HepG2 (cell line): ENCODE results near the gene KAZN. TPM values are rescaled to one million over a fixed set of nuclear protein-coding genes. Genes with fewer than 3 reads are reported as not detected.
A peak's percentile ranks its signal among the peaks of the same experiment; 100 is the strongest.

Experiments
- CENPX ChIP-seq: sonication (generic); formaldehyde crosslinking; IDR thresholded peaks from 2 replicates; pipeline ENCODE4 v1.9.0; 2021; ENCODE audit warnings: mild to moderate bottlenecking, missing genetic modification reagents, moderate library complexity
- ERF ChIP-seq: IDR thresholded peaks from 2 replicates; pipeline ENCODE4 v1.6.1; 2018; ENCODE audit warnings: missing biosample characterization, missing genetic modification reagents
- HNF4G ChIP-seq, 2 experiments: sonication (generic) in 1 of 2; formaldehyde crosslinking in 1 of 2; IDR thresholded peaks; 2 replicates each; pipeline versions ENCODE4 v1.4.0 to v1.6.1; 2011 to 2020; ENCODE audit warnings: borderline replicate concordance in 2 of 2, low read depth in 2 of 2, mild to moderate bottlenecking in 2 of 2, low read length in 1 of 2, missing genetic modification reagents in 1 of 2, moderate library complexity in 1 of 2
- JUND ChIP-seq: sonication (generic); formaldehyde crosslinking; IDR thresholded peaks from 2 replicates; pipeline ENCODE4 v1.8.0; 2022; ENCODE audit warnings: mild to moderate bottlenecking, missing genetic modification reagents
- MZF1 ChIP-seq: sonication (generic); formaldehyde crosslinking; IDR thresholded peaks from 2 replicates; pipeline ENCODE4 v1.8.1; 2023; ENCODE audit warnings: mild to moderate bottlenecking, missing genetic modification reagents, borderline replicate concordance
- NCOA1 ChIP-seq: sonication (generic); formaldehyde crosslinking; IDR thresholded peaks from 2 replicates; pipeline ENCODE4 v1.9.0; 2021; ENCODE audit warnings: missing genetic modification reagents
- ONECUT2 ChIP-seq: sonication (generic); formaldehyde crosslinking; IDR thresholded peaks from 2 replicates; pipeline ENCODE4 v1.4.0; 2020; ENCODE audit warnings: missing genetic modification reagents
- PAX8 ChIP-seq: sonication (generic); formaldehyde crosslinking; IDR thresholded peaks from 2 replicates; pipeline ENCODE4 v1.8.0; 2022; ENCODE audit warnings: mild to moderate bottlenecking, missing genetic modification reagents, borderline replicate concordance
- PLRG1 ChIP-seq: fragments of 450-650 bp; conservative IDR thresholded peaks from 2 replicates; pipeline ENCODE4 v1.6.1; 2016
- TEF ChIP-seq: sonication (generic); formaldehyde crosslinking; IDR thresholded peaks from 2 replicates; pipeline ENCODE4 v1.5.0; 2020; ENCODE audit warnings: missing genetic modification reagents
- ZNF260 ChIP-seq: sonication (generic); formaldehyde crosslinking; IDR thresholded peaks from 2 replicates; pipeline ENCODE4 v1.4.0; 2020; ENCODE audit warnings: missing genetic modification reagents, low read depth, mild to moderate bottlenecking, borderline replicate concordance
- ZNF282 ChIP-seq: fragments of 450-650 bp; IDR thresholded peaks from 2 replicates; pipeline ENCODE4 v1.6.1; 2018; ENCODE audit not compliant: partially characterized antibody
- ZNF296 ChIP-seq: sonication (generic); formaldehyde crosslinking; conservative IDR thresholded peaks from 2 replicates; pipeline ENCODE4 v1.5.0; 2020; ENCODE audit warnings: mild to moderate bottlenecking, missing genetic modification reagents
- ZNF33A ChIP-seq: sonication (generic); formaldehyde crosslinking; IDR thresholded peaks from 2 replicates; pipeline ENCODE4 v1.5.1; 2020; ENCODE audit warnings: missing genetic modification reagents, mild to moderate bottlenecking, moderate library complexity, borderline replicate concordance
- ZNF572 ChIP-seq: sonication (generic); formaldehyde crosslinking; IDR thresholded peaks from 2 replicates; pipeline ENCODE4 v1.5.1; 2020; ENCODE audit warnings: mild to moderate bottlenecking, missing genetic modification reagents
- ZNF672 ChIP-seq: sonication (generic); formaldehyde crosslinking; IDR thresholded peaks from 2 replicates; pipeline ENCODE4 v1.8.1; 2022; ENCODE audit warnings: missing genetic modification reagents
- ZNF724P ChIP-seq: sonication (generic); formaldehyde crosslinking; IDR thresholded peaks from 2 replicates; pipeline ENCODE4 v1.8.0; 2022; ENCODE audit warnings: missing genetic modification reagents, borderline replicate concordance
- ZNF780A ChIP-seq: sonication (generic); formaldehyde crosslinking; IDR thresholded peaks from 2 replicates; pipeline ENCODE4 v1.8.0; 2022; ENCODE audit warnings: mild to moderate bottlenecking, missing genetic modification reagents, moderate library complexity
- polyA plus RNA-seq, 8 experiments: library from polyadenylated mRNA; depleted of rRNA in 3 of 8; stranded (reverse) in 7 of 8; unstranded in 1 of 8; fragments of >200 nt; fragmentation: Illumina TruSeq in 4 of 8; extraction: Trizol in 4 of 8; gene quantifications; 2 replicates each; pipeline versions ENCODE4 v1.2.1 to v1.2.3, GENCODE V29; 2011 to 2016; ENCODE audit warnings: low read depth in 4 of 8, missing spikeins in 1 of 8, mixed read lengths in 1 of 8; ENCODE audit not compliant: insufficient read depth in 1 of 8
- total RNA-seq, 5 experiments: library from RNA; depleted of rRNA; stranded (reverse); fragments of >200 nt; fragmentation: Illumina TruSeq; extraction: Trizol; gene quantifications; 2 replicates each; pipeline ENCODE4 v1.2.3, GENCODE V29; 2016; ENCODE audit warnings: low read depth in 1 of 5
- TF ChIP-seq, protein P1 (sequence below): sonication (generic); formaldehyde crosslinking; IDR thresholded peaks from 2 replicates; pipeline ENCODE4 v1.4.0; 2020; ENCODE audit warnings: missing genetic modification reagents
- TF ChIP-seq, protein P2 (sequence below): sonication (generic); formaldehyde crosslinking; IDR thresholded peaks from 2 replicates; pipeline ENCODE4 v1.8.0; 2022; ENCODE audit warnings: missing genetic modification reagents, low read depth, mild to moderate bottlenecking, borderline replicate concordance
- TF ChIP-seq, protein P3 (sequence below): IDR thresholded peaks from 2 replicates; pipeline ENCODE4 v1.6.1; 2012; ENCODE audit warnings: inconsistent platforms
- TF ChIP-seq, protein P4 (sequence below): sonication (generic); formaldehyde crosslinking; IDR thresholded peaks from 2 replicates; pipeline ENCODE4 v1.5.1; 2020; ENCODE audit warnings: missing genetic modification reagents, mild to moderate bottlenecking, borderline replicate concordance

The KAZN gene
- total and polyA plus RNA-seq, 2 of the 13 experiments (the other 11 are each of a cell fraction or from before 2014, with no cell fraction given): 10.4 to 13.5 TPM

DNA sequence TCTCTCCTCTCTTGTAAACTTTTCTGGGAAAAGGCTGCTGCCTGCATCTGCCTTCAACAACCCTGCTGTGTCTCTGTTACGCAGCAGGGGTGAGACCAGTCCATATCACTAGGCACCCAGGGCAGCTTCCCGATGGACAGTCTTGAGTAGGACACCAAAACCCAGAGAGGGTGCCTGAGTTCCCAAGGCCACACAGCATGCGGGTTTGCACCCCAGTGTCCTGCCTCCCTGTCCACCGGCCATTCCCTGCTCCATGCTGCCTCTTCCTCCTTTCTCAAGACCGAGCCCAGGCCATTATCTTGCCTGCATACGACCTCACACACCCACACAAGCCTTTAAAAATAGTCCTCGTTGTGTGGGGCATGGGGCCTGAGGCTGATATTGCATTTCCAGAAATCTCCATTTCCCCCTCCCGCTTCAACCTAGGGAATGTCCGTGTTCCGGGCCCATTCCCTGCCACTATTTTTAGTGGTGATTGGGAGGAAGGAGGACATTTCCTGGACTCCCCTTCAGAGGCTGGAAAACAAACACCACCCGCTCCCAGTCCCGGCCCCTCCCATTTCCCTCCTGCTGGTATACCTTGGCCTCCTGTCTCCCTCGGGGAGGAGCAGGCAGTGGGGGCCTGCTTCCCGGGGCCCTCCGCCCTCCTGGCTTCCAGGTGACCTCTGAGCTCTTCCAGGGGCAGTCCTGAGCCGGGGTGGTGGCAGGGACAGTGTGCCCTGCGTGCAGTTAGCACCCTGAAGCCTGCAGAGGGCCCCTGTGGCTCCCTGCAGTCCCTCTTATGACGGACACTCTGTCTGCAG lies 422.7 kb downstream of the KAZN start (continued):
- TF ChIP-seq, protein P1, sequence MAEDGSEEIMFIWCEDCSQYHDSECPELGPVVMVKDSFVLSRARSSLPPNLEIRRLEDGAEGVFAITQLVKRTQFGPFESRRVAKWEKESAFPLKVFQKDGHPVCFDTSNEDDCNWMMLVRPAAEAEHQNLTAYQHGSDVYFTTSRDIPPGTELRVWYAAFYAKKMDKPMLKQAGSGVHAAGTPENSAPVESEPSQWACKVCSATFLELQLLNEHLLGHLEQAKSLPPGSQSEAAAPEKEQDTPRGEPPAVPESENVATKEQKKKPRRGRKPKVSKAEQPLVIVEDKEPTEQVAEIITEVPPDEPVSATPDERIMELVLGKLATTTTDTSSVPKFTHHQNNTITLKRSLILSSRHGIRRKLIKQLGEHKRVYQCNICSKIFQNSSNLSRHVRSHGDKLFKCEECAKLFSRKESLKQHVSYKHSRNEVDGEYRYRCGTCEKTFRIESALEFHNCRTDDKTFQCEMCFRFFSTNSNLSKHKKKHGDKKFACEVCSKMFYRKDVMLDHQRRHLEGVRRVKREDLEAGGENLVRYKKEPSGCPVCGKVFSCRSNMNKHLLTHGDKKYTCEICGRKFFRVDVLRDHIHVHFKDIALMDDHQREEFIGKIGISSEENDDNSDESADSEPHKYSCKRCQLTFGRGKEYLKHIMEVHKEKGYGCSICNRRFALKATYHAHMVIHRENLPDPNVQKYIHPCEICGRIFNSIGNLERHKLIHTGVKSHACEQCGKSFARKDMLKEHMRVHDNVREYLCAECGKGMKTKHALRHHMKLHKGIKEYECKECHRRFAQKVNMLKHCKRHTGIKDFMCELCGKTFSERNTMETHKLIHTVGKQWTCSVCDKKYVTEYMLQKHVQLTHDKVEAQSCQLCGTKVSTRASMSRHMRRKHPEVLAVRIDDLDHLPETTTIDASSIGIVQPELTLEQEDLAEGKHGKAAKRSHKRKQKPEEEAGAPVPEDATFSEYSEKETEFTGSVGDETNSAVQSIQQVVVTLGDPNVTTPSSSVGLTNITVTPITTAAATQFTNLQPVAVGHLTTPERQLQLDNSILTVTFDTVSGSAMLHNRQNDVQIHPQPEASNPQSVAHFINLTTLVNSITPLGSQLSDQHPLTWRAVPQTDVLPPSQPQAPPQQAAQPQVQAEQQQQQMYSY: no peak
- TF ChIP-seq ZNF724P (CRISPR knock-in tag) (0 out of 2 replicates have a peak, but pooled peaks have one; percentile 45), ZNF282 (no peak), CENPX (CRISPR knock-in tag) (no peak), MZF1 (CRISPR knock-in tag) (no peak), ZNF572 (CRISPR knock-in tag) (no peak), NCOA1 (no peak), HNF4G (IDR thresholded peaks at IDR 0.05; ENCODE audit: borderline replicate concordance, low read depth, low read length) (peak; percentile 88), HNF4G (CRISPR knock-in tag; IDR thresholded peaks at IDR 0.05; ENCODE audit: borderline replicate concordance, low read depth) (peak; percentile 72; the same call in 1 of the 2 replicates), PLRG1 (no peak), ZNF780A (CRISPR knock-in tag) (no peak), ERF (CRISPR knock-in tag) (0 out of 2 replicates have a peak, but pooled peaks have one; percentile 65), JUND (CRISPR knock-in tag) (0 out of 2 replicates have a peak, but pooled peaks have one; percentile 25), ZNF672 (no peak), TEF (CRISPR knock-in tag) (no peak), ZNF33A (no peak), ZNF260 (CRISPR knock-in tag) (no peak), PAX8 (CRISPR knock-in tag) (no peak), ONECUT2 (CRISPR knock-in tag) (no peak), ZNF296 (no peak)
- TF ChIP-seq, protein P2, sequence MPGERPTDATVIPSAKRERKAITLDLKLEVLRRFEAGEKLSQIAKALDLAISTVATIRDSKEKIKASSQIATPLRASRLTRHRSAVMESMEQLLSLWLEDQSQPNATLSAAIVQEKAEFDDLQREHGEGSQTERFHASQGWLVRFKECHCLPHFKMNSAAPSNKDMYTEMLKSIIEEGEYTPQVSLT: no peak
- TF ChIP-seq, protein P3, sequence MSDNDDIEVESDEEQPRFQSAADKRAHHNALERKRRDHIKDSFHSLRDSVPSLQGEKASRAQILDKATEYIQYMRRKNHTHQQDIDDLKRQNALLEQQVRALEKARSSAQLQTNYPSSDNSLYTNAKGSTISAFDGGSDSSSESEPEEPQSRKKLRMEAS: no peak; the same call in 1 of the 2 replicates
- TF ChIP-seq, protein P4, sequence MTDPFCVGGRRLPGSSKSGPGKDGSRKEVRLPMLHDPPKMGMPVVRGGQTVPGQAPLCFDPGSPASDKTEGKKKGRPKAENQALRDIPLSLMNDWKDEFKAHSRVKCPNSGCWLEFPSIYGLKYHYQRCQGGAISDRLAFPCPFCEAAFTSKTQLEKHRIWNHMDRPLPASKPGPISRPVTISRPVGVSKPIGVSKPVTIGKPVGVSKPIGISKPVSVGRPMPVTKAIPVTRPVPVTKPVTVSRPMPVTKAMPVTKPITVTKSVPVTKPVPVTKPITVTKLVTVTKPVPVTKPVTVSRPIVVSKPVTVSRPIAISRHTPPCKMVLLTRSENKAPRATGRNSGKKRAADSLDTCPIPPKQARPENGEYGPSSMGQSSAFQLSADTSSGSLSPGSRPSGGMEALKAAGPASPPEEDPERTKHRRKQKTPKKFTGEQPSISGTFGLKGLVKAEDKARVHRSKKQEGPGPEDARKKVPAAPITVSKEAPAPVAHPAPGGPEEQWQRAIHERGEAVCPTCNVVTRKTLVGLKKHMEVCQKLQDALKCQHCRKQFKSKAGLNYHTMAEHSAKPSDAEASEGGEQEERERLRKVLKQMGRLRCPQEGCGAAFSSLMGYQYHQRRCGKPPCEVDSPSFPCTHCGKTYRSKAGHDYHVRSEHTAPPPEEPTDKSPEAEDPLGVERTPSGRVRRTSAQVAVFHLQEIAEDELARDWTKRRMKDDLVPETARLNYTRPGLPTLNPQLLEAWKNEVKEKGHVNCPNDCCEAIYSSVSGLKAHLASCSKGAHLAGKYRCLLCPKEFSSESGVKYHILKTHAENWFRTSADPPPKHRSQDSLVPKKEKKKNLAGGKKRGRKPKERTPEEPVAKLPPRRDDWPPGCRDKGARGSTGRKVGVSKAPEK (CRISPR knock-in tag): no peak
